ENCODE results near the gene HEXD. TPM values are rescaled to one million over a fixed set of nuclear protein-coding genes. Genes with fewer than 3 reads are reported as not detected.

The HEXD gene
- total and polyA plus RNA-seq, 2 donors (not counting 3 experiments of a cell fraction or from before 2014, with no cell fraction given), result 12.9 to 18.6 TPM

- Histone ChIP-seq H3K79me2 (ENCODE audit: control insufficient read depth, insufficient read depth, low read length) (no peaks in the 10 kb centered on the region), H3K27ac (ENCODE audit: insufficient read depth, low read depth, low read length) (no peak overlapping the region), H3K9ac (replicated peaks; ENCODE audit: extremely low read depth, insufficient read depth, low read length) (no peak overlapping the region), H3K9me1 (replicated peaks; ENCODE audit: control insufficient read depth, extremely low read depth, insufficient read depth, low read length) (no peaks in the 10 kb centered on the region), H3K9me3 (replicated peaks; ENCODE audit: control insufficient read depth, insufficient read depth, low read length) (no peaks in the 10 kb centered on the region), H3K4me2 (ENCODE audit: insufficient read depth, low read length) (no peak overlapping the region), H3K4me1 (ENCODE audit: control insufficient read depth, extremely low read depth, insufficient read depth, low read length) (no peaks in the 10 kb centered on the region), H3K36me3 (ENCODE audit: control insufficient read depth in 2 of 2, extremely low read depth in 1 of 2, insufficient read depth in 2 of 2, low read length in 2 of 2) (no peaks in the 10 kb centered on the region), H3K4me3 (replicated peaks in 1 of 3; ENCODE audit: insufficient read depth in 1 of 3, low read depth in 1 of 3, low read length in 3 of 3) (no peak overlapping the region), H3K27me3 (ENCODE audit: control insufficient read depth in 2 of 2, insufficient read depth in 2 of 2, low read length in 2 of 2) (no peaks in the 10 kb centered on the region), H2AFZ (ENCODE audit: low read depth, low read length) (no peak overlapping the region), H4K20me1 (replicated peaks; ENCODE audit: control insufficient read depth, extremely low read depth, insufficient read depth, low read length) (no peaks in the 10 kb centered on the region)
- intact Hi-C loops (cut with micrococcal nuclease), result no loop called here
- FAIRE-seq, result no peak
- ChIA-PET CTCF (no interaction called here), POLR2A (no interaction called here)
- dilution Hi-C loops (cut with MboI; ENCODE audit: extremely low pct_ligation_motif_present, low sequenced_read_pairs), result no loop called here
- no peak for DNase-seq (ENCODE audit: low read depth, low spot score)
- BruUV-seq (replicated peaks), result no TSS peak
- no peak for TF ChIP-seq POLR2AphosphoS5 (IDR thresholded peaks at IDR 0.05; ENCODE audit: insufficient read depth, low read depth, low read length)
- no peak for TF ChIP-seq MYC (IDR thresholded peaks at IDR 0.05; ENCODE audit: low read depth, low read length)
Observed at GRCh38 chr17:82383411-82383810, 34.7 kb upstream of the HEXD start.

- Histone ChIP-seq H3K4me1 (ENCODE audit: control insufficient read depth, extremely low read depth, insufficient read depth, low read length) (no peaks in the 10 kb centered on the region), H3K27ac (ENCODE audit: insufficient read depth, low read depth, low read length) (no peak overlapping the region), H3K9me3 (replicated peaks; ENCODE audit: control insufficient read depth, insufficient read depth, low read length) (no peaks in the 10 kb centered on the region), H3K4me3 (replicated peaks in 1 of 3; ENCODE audit: insufficient read depth in 1 of 3, low read depth in 1 of 3, low read length in 3 of 3) (no peak overlapping the region), H3K9me1 (replicated peaks; ENCODE audit: control insufficient read depth, extremely low read depth, insufficient read depth, low read length) (no peaks in the 10 kb centered on the region), H3K4me2 (ENCODE audit: insufficient read depth, low read length) (no peak overlapping the region), H4K20me1 (replicated peaks; ENCODE audit: control insufficient read depth, extremely low read depth, insufficient read depth, low read length) (no peaks in the 10 kb centered on the region), H3K36me3 (ENCODE audit: control insufficient read depth in 2 of 2, extremely low read depth in 1 of 2, insufficient read depth in 2 of 2, low read length in 2 of 2) (no peaks in the 10 kb centered on the region), H3K27me3 (ENCODE audit: control insufficient read depth in 2 of 2, insufficient read depth in 2 of 2, low read length in 2 of 2) (no peaks in the 10 kb centered on the region), H2AFZ (ENCODE audit: low read depth, low read length) (no peak overlapping the region), H3K79me2 (ENCODE audit: control insufficient read depth, insufficient read depth, low read length) (no peaks in the 10 kb centered on the region), H3K9ac (replicated peaks; ENCODE audit: extremely low read depth, insufficient read depth, low read length) (no peak overlapping the region)
- DNase-seq (ENCODE audit: low read depth, low spot score), result no peak
- dilution Hi-C loops (cut with MboI; ENCODE audit: extremely low pct_ligation_motif_present, low sequenced_read_pairs), result no loop called here
- no peak for FAIRE-seq
- intact Hi-C loops (cut with micrococcal nuclease), result no loop called here
- TF ChIP-seq CTCF (IDR thresholded peaks at IDR 0.05; ENCODE audit: extremely low read depth in 1 of 2, insufficient read depth in 1 of 2, low read depth in 1 of 2, low read length in 2 of 2) (no peak), MAX (IDR thresholded peaks at IDR 0.05; ENCODE audit: insufficient read depth, insufficient read length) (no peak), EZH2 (IDR thresholded peaks at IDR 0.05; ENCODE audit: borderline replicate concordance, low read depth, low read length, severe bottlenecking) (no peak), JUN (IDR thresholded peaks at IDR 0.05; ENCODE audit: borderline replicate concordance, insufficient read depth, insufficient read length, low read depth) (no peak), GATA2 (IDR thresholded peaks at IDR 0.05; ENCODE audit: insufficient read depth, insufficient read length, low read depth, low read length) (no peak), FOS (IDR thresholded peaks at IDR 0.05; ENCODE audit: borderline replicate concordance, insufficient read depth, low read length) (no peak), POLR2A (IDR thresholded peaks at IDR 0.05; ENCODE audit: low read depth, low read length) (no peak), POLR2AphosphoS5 (IDR thresholded peaks at IDR 0.05; ENCODE audit: insufficient read depth, low read depth, low read length) (no peak), MYC (IDR thresholded peaks at IDR 0.05; ENCODE audit: low read depth, low read length) (no peak)
- ChIA-PET CTCF (no interaction called here), POLR2A (no interaction called here)
- BruUV-seq (replicated peaks), result no TSS peak
Observed at GRCh38 chr17:82384051-82384729, 34.0 kb upstream of the HEXD start.

Measured in endothelial cell of umbilical vein (primary cell).